GM12874 (cell line): ENCODE data around the gene DCAF5.
A peak's percentile ranks its signal among the peaks of the same experiment; 100 is the strongest.

ENCODE experiments used
- CTCF ChIP-seq: IDR thresholded peaks from 2 replicates; pipeline ENCODE4 v1.5.1; 2011; ENCODE audit warnings: low read depth, mild to moderate bottlenecking, control low read depth, low read length, moderate library complexity; ENCODE audit not compliant: insufficient read depth

Gene DCAF5

GRCh38 chr14:69153152-69153872 lies 393 bp upstream of the DCAF5 start:
- no peak for TF ChIP-seq CTCF

- TF ChIP-seq CTCF: no peak
Measured at GRCh38 chr14:69152181-69152901, 578 bp downstream of the DCAF5 start.

- peak; percentile 64 for TF ChIP-seq CTCF
Measured at GRCh38 chr14:69151458-69152180, 1.3 kb downstream of the DCAF5 start.

GRCh38 chr14:69149461-69150244 lies 3.3 kb downstream of the DCAF5 start:
- no peak for TF ChIP-seq CTCF

GRCh38 chr14:69142101-69142500 lies 10.8 kb downstream of the DCAF5 start:
- no peak for TF ChIP-seq CTCF

- TF ChIP-seq CTCF: no peak
Measured at GRCh38 chr14:69141550-69141949, 11.4 kb downstream of the DCAF5 start.
